ENCODE data around the gene LEPROT.

LEPROT gene

DNA sequence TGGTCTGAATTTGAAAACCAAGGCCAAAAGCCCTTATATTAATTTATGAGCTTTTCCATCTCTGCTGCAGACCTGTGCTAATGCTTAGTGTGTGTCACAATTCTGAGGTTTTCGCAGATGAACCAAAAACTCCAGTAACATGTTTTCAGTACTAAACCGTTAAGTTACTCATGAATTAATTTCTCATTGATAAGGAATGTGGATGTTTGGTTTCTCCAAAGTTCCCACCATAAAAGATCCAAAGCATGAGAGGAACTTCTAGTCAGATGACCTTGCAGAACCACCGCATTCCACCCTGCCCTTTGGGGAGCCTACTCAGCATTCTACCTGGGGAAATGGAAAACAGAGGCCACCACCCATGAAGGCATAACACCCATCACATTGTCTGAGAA is 7.5 kb upstream of the LEPROT start:
- DNase-seq: no peak

DNA sequence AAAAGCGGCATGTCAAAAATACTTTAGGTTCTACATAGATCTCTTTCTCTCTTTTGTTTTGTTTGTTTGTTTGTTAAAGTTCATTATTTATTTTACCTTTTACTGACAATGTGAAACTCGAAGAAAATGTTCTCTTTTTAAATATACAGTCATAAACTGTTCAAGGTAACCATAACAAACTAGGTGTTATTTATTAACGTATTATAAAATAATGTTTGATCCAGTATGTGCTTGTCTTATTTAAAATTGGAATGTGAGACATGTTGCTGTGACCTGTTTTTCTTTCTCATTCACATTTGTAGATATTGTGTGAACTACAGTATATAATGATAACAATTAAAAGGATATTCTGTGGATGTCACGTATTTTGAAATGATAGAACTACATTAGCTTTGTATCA is 5.9 kb upstream of the LEPROT start:
- no peak for DNase-seq

DNA sequence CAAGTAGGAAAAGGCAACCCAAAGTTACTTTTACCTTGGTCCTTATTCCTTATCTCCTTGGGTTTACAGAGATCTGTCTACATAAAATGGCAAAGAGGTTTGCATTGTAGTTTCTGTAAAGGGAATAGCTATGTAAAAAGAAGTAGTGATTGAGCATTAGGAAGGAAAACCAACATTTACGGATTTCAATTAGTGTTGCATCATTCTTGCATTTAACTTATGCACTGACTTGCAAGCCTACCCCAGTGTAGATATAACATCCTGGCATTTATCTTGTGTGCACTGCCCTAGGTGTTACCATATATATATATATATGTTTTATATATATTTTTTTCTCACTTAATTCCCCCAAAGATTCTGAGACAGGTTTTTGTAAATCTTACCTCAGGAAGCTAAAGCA is 3.7 kb upstream of the LEPROT start:
- DNase-seq: no peak

DNA sequence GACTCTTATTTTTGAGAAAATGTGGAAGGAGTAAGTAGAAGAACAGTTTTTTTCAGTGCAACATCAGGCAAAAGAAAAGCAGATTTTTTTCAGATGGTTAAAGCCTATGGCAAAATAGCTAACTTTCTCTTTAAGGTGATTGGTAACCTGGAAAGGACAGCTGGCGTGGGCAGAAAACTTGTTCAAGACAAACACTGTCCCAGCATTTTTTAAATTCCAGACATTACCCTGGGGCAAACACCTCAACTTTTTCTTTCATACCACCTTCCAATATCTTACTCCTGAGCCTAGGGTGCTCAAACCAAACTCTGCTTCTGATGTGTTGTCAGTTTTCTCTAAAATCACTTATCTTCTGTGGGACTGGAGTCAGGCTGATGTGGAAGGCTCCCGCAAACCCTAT is 2.7 kb upstream of the LEPROT start:
- DNase-seq: no peak

DNA sequence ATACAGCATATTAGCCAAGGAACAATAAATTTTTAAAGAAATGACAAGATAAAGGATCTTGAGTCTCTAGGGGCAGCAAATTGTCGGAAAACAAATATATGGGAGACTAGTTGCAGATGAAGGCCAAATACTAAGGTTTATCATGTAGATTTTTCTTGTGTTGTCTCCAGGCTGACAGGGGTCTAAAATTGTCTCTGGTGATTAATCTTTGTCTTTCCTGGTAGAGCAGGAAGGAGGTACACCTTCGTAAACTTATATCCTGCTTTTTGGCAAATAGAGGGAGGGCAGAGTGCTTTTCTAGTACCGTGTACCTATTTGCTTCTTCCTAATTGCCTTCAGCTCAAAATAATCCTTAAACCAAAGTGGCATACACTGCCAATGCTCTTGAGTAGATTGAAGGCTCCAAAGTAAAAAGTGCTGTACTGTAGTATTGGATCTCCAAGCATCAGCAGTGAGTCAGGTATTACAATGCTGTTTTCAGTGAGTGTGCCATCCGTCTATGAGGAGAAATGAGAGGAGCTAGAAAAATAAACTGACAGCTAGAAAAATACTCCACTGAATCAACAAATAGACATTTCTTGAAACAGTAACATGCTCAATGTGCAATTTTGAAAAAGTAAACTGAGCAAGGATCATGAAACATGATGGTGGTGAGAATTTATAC is 1.8 kb upstream of the LEPROT start:
- no peak for DNase-seq

DNA sequence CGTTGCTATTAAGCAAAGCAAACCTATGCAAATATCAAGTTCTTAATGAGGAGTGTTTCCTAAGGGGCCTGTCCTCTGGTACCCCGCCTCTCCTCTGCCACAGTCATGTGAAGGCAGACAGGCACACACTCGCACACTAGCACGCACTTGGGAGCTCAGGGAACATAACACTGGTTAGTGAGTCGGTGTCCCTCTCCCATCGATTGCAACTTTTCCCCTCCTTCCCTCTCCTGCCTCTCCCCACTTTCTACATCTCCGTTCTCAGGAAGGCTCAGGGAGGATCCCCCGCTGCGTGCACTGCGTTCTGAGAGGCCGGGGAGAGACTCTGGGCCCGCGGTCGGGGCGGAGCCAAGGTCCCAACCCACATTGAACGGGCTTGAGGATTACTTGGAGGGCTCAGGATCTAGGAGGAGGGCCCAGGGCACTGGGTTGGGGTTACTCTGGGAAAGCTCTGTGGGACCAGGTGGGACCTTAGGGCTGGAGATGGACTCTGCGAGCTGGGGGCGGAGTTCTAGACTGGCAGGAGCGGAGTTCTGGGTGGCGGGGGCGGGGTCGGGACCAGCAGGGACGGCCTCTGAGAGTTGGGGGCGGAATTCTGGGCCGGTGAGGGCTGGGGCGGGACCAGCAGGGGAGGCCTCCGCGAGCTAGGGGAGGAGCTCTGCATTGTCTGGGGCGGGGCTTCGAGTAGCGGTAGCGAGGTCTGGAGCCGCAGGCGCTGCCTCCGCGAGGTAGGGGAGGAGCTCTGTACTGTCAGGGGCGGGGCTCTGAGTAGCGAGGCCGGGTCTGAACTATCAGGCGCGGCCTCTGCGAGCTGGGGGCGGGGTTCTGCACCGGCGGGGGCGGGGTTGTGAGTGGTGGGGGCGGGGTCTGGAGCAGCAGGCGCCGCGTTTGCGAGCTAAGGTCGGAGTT is 533 bp upstream of the LEPROT start:
- DNase-seq: peak; percentile 91

DNA sequence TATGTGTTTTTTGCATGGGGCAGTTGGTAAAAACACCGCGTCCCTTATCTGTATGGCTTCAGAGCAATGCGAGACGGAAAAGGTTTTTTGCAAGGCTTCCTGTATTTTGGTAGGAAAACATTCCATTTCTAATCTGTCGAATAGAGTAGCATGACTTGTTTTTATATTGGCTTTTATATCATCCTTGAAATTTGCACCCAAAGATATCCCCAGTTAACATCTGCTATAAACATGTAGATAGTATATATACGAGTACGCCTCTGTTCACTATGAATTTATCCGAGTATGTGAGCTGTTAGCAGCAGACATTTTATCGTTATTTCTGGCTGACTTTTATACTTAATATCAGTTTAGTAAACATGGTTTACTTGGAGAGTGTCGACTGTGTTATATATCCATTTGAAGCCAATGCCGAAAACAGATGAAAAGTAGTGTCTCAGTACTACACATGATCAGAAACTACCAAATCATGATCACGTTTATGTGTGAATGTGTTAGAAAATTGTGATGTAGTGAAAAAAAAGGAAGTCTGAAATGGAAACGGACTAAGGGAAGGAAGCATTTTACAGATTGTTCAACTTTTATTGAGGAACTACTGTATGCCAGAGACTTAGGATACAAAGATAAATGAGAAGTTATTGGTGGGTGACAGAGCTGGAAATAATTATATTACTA is 1.0 kb downstream of the LEPROT start:
- DNase-seq: no peak

DNA sequence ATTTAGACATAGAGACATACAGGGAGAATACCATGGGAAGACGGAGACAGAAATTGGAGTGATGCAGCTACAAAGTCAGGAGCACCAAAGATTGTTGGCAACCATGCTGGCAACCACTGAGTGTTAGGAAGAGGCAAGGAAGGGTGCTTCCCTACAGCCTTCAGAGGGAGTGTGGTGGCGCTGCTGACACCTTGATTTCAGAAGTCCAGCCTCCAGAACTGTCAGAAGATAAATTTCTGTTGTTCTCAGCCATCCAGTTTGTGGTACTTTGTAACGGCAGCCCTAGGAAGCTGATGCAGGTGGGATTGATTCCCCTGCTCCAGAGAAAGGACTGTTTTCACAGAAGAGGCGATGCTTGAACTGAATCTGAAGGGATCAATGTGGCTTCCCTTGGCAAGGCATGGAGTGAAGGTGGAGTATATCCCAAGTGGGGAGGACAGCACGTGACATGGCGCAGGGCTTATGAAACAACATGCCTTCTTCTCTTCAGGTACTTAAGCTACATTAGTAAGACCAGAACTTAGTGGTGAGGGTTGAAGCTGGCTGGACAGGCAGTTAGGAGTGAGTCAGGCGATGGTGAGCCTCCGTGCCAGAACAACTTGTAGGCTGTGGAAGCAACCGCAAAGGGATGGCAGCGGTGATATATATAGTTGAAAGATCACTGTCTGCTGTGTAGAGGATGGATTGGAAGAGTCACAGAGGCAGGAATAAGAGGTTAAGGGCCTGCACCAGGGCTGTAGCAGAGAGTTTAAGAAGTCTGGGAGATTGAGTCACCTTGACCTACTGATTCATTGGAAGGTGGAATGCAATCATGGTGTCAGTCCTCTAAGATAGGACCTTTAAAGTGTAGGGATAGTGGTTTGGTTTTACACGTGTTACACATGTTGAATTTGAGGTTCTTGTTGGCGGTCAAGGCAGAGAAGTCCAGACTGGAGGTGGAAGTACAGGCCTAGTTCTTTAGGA is 2.1 kb downstream of the LEPROT start:
- no peak for DNase-seq

DNA sequence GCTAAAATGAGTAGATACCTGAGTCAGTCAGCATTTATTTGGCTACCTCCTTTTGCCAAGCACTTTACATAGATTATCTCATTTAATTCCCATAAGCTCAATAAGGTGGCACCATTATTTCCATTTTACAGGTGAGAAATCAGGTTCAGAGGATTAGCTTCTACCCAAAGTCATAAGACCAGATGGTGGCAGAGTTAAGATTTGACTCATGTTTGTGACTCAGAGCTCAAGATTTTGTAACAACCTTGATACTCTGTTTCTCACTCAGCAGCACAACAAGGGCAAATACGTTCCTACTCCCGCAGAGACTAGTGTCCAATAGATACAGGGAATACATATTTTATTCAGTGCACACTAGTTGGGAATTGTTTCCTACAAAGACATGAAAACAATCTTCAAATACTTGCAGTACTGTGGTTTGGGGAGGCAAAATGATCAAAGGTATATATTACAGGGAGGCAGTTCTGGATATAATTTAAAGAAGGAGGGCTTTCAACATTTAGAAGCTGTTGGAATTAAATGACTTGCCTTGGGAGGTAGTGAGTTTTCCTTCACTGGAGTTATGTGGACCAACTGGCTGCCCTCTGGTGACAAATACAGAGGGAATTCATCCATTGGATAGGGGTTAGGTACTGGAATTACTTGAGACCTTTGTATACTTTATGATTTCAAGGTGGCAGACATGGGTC is 3.6 kb downstream of the LEPROT start:
- no peak for DNase-seq

DNA sequence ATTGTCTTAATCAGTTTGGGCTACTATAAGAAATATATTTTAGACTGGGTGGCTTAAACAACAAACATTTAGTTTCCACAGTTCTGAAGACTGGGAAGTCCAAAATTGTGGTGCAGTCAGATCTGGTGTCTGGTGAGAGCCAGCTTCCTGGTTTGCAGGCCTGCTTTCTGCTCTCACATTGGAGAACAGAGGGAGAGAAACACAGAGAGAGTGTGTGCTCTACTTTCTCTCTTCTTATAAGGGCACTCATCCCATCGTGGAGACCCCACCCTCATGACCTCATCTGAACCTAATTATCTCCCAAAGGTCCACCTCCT is 4.1 kb downstream of the LEPROT start:
- DNase-seq: no peak

DNA sequence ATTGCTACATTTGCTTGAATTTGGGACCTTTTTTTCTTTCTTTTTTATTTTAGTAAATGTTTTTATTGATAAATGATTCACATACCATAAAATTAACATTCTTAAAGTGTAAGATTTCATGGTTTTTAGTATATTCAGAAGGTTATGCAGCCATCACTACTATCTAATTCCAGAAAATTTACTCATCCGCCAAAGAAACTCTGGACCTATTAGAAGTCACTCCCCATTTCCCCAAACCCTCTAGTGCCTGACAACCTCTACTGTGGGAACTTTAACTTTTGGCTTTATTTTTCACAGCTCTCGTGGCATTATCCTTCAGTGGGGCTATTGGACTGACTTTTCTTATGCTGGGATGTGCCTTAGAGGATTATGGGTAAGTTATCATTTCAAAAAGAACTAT is 4.5 kb downstream of the LEPROT start:
- no peak for DNase-seq

DNA sequence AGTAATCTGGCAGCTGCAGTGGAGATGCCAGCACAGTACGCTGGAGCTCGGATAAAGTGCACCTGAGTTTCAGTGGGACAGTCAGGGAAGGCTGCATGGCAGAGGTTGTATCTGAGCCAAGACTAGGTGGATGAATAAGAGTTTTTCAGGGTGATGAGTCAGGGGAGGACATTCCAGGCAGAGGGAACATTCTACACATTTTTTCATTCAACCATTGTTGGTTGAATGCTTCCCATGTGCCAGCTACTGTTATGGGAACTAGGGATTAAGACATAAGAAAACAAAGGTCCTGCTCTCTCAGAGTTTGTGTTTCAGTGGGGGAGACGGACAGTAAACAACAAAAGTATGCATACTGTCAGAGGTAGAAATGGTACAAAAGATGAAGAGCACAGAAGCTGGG is 5.2 kb downstream of the LEPROT start:
- no peak for DNase-seq

DNA sequence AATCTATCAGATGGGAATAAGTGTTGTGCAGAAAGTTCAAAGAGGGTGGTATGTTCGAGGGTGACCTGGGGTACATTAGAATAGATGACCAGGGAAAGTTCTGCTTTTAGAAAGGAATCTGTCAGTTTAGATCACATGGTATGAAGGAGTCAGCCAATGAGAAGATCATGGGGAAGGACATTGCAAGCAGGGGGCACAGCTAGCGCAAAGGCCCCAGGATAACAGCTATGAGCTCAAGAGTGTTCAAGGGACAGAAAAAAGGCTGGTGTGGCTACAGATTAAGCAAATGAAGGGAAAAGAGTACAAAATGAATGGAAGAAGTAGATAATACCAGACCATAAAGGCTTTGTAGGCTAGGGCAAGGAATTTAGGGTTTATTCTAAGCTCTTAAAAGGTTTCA is 8.6 kb downstream of the LEPROT start:
- no peak for DNase-seq

DNA sequence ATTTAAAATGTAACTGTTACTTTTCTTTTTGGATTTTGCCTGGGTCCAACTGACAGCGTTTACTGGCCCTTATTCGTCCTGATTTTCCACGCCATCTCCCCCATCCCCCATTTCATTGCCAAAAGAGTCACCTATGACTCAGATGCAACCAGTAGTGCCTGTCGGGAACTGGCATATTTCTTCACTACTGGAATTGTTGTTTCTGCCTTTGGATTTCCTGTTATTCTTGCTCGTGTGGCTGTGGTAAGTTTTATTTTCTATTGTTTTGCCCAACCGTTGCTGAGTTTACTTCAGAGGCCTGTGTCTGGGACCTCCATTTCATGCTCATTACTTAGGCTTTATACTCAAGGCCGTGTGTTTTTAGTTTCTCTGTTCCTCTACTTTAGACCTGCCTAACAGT is 9.3 kb downstream of the LEPROT start:
- no peak for DNase-seq

DNA sequence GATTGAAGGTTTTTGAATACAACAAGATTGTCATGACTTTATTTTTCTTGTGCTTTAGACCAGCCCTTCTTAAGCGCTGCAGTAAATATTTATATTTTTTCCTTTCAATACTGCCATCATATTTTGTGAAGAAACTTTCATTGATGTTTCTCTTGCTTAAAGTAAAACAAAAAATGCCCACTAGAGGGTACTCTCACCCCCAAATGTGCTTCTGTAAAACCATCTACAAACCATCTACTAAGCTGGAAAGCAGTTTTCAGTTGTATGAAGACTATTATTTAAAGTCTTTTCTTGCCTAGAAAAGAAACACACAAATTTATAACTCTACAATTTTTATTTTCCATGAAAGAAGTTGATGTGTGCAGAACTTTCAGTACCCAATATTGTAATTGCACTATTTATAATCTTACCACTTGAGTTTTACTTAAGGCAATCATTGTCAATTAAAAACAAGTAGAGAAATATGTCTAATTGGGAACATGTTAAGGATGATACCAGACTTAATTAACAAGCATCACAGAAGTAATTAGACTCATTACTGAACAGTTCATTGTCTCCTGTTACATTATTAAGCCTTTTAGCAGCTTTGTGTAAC is 10.7 kb downstream of the LEPROT start:
- peak; percentile 4 for DNase-seq

DNA sequence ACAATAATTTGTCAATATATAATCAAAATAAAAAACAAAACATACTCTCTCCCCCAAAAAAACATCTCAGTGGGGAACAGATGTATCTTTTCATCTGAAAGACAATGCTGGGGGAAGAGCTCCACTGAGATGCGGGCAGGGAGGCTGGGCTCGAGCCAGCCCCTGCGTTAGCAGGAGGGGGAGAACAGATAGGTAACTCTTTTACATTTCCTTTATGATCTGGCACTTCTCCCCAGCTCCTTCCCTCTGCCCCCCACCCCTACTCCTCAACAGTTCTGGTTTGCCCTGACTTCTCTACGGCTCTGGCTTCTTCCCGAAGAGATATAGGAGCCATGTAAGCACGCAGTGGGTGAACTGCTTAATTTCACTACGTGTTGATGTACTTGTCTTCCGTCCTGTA is 12.4 kb downstream of the LEPROT start:
- no peak for DNase-seq

DNA sequence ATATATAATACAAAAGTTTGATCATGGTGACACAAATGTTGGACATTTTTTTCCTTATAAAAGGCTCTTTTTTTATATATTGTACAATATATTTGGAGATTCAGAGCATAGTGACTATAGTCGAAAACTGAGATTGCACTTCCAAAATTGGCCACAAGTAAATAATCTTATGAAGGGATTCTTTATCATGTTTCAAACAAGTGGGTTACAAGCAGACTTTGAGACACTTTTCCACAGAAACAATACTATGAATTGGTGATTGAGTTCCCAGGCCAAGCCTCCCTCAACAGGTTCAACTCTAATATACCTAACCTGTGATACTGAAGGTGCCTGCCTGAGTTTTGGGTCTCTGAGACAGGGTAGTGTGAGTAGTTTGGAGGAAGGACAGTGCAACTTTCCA is 13.8 kb downstream of the LEPROT start:
- no peak for DNase-seq

DNA sequence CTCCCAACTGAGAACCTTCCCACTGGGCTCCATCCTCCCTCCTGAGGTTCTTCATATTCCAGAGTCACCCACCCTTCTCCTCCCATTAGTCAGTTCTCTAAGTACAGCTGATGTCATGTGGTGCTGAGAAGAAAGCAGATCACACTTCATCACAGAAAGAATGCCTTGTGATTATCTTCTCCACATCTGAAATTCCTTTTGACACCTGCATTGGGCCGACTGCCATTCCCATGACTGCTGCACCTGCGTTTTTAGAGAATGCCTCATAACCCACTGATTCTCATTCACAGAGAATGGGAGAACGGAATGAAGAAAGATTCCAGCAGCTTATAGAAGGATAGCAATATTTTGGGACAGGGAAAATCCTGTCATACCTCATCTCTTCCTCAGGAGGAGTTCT is 14.3 kb downstream of the LEPROT start:
- no peak for DNase-seq

DNA sequence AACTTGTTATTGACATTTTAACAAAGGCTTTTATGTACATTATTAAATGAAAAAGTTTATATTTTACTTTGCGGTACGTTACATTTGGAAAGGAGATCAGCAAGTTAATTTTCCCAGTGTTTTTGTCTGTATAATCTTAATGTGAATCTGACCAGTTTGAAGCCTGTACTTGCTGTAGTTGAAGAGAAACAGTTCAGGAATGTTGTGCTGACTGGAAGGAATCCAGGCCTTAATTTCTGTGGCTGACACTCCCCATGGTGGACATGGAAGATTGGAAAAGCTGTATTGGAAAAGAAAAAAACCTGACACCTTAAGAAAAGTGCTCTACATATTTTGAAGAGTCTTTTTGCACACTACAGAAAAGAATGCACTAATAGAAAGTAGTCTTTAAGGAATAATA is 15.5 kb downstream of the LEPROT start:
- no peak for DNase-seq

DNA sequence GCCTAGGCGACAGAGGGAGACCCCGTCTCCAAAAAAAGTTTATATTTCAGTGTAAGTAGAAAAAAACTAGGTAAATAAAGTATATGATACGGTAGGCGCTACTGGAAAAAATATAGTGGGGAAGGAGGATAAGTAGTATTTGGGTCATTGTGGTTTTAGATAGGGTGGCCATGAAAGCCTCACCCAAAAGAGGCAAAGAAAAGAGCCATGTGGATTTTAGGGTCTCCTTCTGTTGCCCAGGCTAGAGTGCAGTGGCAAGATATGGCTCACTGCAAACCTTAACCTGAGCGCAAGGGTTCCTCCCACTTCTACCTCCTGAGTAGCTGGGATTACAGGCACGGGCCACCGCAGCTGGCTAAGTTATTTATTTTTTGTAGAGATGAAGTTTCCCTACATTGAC is 17.1 kb downstream of the LEPROT start:
- no peak for DNase-seq

DNA sequence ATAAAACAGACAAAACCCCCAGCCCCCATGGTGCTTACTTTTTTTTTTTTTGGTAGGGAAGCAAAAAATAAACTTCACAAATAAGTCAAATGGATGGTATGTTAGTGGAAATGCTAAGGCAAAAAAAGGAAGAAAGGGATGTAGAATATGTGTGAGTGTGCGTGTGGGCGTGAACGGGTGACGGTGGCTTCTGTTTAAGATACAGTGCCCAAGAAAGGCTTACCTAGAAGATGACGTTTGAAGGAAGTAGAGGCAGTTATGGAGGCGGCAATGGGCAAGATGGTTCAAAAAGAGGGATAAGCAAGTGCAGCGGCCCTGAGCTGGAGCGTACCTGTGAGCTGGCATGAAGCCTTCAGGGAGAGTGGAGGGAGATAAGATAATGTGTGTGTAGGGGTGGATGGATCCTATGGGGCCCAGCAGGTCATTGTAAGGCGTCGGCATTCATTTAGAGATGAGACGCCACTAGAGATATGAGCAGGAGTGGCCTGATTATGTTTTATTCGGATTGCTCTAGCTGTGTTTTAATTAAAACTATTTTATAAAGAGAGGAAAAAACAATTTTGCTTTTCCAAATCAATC is 19.9 kb downstream of the LEPROT start:
- DNase-seq: no peak

DNA sequence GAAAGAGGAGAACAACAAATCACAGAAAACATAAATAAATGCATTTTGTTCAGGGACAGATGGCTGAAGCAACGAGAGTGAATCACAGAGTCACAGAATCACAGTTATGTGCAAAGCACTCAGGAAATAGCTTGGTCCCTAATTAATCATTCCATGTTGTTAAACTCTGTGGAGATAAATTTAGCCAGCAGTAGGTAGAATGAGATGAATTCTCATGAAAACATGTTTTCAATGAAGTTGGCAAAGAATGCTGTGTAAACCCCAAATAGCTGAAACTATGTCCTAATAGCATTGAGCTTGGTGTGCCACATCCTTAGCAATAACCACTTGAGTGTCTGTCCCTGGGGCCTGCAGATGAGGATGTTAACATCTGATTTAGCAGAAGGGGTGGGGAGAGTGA is 20.4 kb downstream of the LEPROT start:
- no peak for DNase-seq
